ENCODE results near the gene CASP1.
"Not testable (repeated sequence)": the region's sequence is repeated elsewhere in the genome, so short reads cannot be mapped to it uniquely, and the experiment has no call there.

The CASP1 gene

DNA sequence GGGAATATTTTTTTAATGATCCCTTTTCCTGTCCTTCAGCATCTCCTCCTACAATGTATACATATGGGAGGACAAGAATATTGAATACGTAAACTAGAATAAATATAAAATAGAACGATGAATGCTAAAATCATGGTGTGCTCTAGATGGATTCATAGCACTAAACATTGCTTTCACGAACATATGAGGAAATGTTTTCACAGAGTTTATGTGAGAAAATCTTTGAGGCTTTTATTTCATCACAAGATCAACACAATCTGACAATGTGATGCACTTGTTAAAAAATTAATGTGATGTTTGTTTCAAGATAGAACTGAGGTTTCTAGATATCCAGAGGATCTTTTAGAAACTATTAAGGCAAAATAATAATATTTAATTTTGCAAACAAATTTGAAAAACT, 7.2 kb upstream of the CASP1 start:
- TF ChIP-seq, protein P1, sequence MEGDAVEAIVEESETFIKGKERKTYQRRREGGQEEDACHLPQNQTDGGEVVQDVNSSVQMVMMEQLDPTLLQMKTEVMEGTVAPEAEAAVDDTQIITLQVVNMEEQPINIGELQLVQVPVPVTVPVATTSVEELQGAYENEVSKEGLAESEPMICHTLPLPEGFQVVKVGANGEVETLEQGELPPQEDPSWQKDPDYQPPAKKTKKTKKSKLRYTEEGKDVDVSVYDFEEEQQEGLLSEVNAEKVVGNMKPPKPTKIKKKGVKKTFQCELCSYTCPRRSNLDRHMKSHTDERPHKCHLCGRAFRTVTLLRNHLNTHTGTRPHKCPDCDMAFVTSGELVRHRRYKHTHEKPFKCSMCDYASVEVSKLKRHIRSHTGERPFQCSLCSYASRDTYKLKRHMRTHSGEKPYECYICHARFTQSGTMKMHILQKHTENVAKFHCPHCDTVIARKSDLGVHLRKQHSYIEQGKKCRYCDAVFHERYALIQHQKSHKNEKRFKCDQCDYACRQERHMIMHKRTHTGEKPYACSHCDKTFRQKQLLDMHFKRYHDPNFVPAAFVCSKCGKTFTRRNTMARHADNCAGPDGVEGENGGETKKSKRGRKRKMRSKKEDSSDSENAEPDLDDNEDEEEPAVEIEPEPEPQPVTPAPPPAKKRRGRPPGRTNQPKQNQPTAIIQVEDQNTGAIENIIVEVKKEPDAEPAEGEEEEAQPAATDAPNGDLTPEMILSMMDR (IDR thresholded peaks at IDR 0.05; ENCODE audit: extremely low read depth, insufficient read depth, missing control alignments) = no peak
- no peak for DNase-seq (ENCODE audit: low spot score)
- in situ Hi-C loops (cut with MboI; ENCODE audit: low pct_unique_long_range_greater_than_20kb, low sequenced_read_pairs, unreplicated experiment) = no loop called here

DNA sequence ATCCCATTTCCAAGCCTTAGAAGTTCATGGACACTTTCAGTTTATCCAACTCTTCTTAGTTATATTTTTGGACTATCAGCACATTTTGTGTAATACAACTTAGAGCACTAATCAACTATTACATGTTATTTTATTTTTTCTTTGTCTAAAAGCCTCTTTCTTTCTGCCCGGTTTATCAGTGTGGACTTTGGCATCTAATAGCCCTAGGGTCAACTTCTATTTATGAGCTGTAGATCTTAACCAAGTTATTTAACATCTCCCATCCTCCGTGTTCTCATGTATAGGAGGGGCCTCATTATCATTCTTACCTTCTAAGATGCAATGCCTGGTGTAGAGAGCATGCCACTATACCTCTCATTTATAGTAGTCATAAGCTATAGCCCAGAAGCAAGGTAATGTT, 5.8 kb upstream of the CASP1 start:
- DNase-seq (ENCODE audit: low spot score) = no peak
- in situ Hi-C loops (cut with MboI; ENCODE audit: low pct_unique_long_range_greater_than_20kb, low sequenced_read_pairs, unreplicated experiment) = no loop called here
- TF ChIP-seq, protein P1 (IDR thresholded peaks at IDR 0.05; ENCODE audit: extremely low read depth, insufficient read depth, missing control alignments) = no peak

DNA sequence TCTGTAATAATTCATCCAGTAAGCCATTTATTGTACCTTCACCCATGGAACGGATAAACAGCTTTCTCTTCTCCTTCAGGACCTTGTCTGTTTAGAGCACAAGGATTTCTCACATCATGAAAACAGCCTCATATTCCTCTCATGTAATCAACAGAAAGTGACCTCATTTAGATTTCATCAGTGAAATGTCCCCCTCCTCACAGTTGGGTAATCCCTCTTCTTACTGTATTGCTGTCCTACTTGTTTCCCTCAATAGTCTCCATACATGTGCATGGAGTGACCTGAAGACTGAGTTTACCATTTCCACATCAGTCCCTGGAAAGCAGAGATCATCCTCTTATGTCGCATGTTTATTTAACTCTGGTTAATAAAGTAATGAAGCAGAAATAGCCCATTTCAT, 556 bp downstream of the CASP1 start:
- in situ Hi-C loops (cut with MboI; ENCODE audit: low pct_unique_long_range_greater_than_20kb, low sequenced_read_pairs, unreplicated experiment); DNase-seq (ENCODE audit: low spot score): not testable (repeated sequence)

DNA sequence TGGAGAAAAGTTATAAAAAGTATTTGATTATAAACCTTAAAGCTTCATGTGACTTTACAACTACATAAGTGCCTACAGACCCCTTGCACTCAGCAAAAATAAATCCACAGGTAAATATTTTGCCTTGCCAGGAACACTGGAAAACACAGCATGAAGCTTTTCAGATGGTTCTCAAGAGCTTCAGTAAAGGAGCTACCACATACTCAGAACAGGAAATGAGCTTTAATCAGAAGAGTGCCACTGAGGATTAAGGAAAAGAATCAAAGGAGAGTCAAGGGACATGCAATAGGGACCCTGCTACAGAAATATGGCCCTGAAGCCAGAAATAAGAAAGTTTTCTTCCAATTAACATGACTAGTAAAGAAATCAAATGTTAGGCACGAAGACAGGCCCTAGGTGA, 1.2 kb downstream of the CASP1 start:
- in situ Hi-C loops (cut with MboI; ENCODE audit: low pct_unique_long_range_greater_than_20kb, low sequenced_read_pairs, unreplicated experiment) = no loop called here
- TF ChIP-seq, protein P1 (IDR thresholded peaks at IDR 0.05; ENCODE audit: extremely low read depth, insufficient read depth, missing control alignments) = no peak
- no peak for DNase-seq (ENCODE audit: low spot score)

DNA sequence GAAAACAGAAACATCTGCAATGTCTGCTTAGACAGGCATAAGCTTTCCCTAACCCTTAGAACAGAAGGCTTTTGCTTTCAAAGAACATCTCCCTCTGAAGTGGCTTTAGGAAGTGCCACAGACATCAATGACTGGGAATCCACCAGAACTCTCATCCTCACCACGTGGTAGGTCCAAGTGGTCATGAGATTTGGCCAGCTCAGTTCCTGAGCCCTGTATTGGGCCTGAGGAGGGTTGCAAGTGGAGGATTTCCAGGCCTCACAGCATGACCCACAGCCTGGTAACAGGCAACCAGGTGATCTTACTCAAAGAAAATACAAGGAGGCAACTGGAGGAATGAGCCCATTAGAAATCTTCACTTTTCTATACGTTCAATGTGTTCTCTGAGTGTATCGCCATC, 1.6 kb downstream of the CASP1 start:
- TF ChIP-seq, protein P1 (IDR thresholded peaks at IDR 0.05; ENCODE audit: extremely low read depth, insufficient read depth, missing control alignments) = no peak
- no peak for DNase-seq (ENCODE audit: low spot score)
- in situ Hi-C loops (cut with MboI; ENCODE audit: low pct_unique_long_range_greater_than_20kb, low sequenced_read_pairs, unreplicated experiment) = no loop called here

DNA sequence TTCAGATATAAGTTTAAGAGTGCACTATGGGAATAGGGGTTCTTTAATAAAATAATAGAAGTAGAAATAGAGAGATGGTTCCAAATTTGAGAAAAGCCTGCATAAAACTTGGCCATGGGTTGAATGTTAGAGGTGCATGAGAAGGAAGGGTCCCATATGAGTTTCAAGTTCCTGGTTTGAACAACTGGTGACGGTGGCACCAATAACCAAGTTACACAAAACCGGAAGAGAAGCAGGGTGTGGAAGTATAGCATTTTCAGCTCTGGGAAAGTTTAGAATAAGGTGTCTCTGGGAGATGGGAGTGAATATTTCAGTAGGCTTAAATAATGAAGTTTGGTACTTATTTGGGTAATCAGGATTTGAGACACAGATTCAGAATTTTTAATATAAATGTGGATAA, 2.4 kb downstream of the CASP1 start:
- DNase-seq (ENCODE audit: low spot score) = no peak
- TF ChIP-seq, protein P1 (IDR thresholded peaks at IDR 0.05; ENCODE audit: extremely low read depth, insufficient read depth, missing control alignments) = no peak
- in situ Hi-C loops (cut with MboI; ENCODE audit: low pct_unique_long_range_greater_than_20kb, low sequenced_read_pairs, unreplicated experiment) = no loop called here

DNA sequence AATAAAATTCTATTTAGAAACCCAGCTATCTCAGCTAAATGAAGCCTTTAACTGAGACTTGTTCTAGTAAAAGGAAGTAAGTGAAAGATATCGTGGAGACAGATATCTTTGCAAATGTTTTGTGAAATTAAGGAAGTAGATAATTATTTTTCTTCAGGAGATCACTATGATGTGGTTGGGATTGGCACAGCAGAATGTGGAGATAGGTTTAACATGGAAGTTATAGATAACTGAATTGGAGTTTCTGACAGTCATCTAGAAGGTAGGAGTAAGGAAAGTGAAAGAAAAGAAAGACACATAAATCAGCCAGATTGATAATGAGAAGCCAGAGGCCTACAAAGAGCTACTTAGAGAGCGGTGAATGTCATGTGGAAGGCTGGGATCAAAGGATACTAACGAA, 7.3 kb downstream of the CASP1 start:
- in situ Hi-C loops (cut with MboI; ENCODE audit: low pct_unique_long_range_greater_than_20kb, low sequenced_read_pairs, unreplicated experiment) = no loop called here
- TF ChIP-seq, protein P1 (IDR thresholded peaks at IDR 0.05; ENCODE audit: extremely low read depth, insufficient read depth, missing control alignments) = no peak
- DNase-seq (ENCODE audit: low spot score) = no peak
